SH-SY5Y (cell line): ENCODE data around the gene NUDT17.

Experiments
- GATA2 ChIP-seq: IDR thresholded peaks from 2 replicates; pipeline ENCODE4 v1.6.1; 2011; ENCODE audit warnings: mild to moderate bottlenecking, low read depth, low read length
- GATA3 ChIP-seq: IDR thresholded peaks from 2 replicates; pipeline ENCODE4 v1.6.1; 2011; ENCODE audit warnings: low read depth, mild to moderate bottlenecking, low read length, moderate library complexity

GRCh38 chr1:145886390-145886789 is 41.0 kb downstream of the NUDT17 start:
- no peak for TF ChIP-seq GATA2
- TF ChIP-seq GATA3 = no peak
